Hepatocyte (in vitro differentiated cells): Measurements from ENCODE around the gene UPK3A. TPM values are rescaled to one million over a fixed set of nuclear protein-coding genes. Genes with fewer than 3 reads are reported as not detected.
"Not testable (repeated sequence)": the region's sequence is repeated elsewhere in the genome, so short reads cannot be mapped to it uniquely, and the experiment has no call there.

Experiments used
- DNase-seq: peaks from one replicate; pipeline ENCODE4 v3.0.0-alpha.2; 2016; ENCODE audit warnings: low spot score
- H2AFZ ChIP-seq: fragments of 200-600 bp; sonication (generic); 2 replicates; pipeline ENCODE4 v1.6.0; 2016; ENCODE audit warnings: antibody characterized with exemption, mild to moderate bottlenecking
- H3K27ac ChIP-seq: fragments of 200-600 bp; sonication (generic); 2 replicates; pipeline ENCODE4 v1.5.1; 2016; ENCODE audit warnings: mild to moderate bottlenecking
- H3K27me3 ChIP-seq: fragments of 200-600 bp; sonication (generic); 2 replicates; pipeline ENCODE4 v1.6.1; 2016
- H3K36me3 ChIP-seq: fragments of 200-600 bp; sonication (generic); replicated peaks from 2 replicates; pipeline ENCODE4 v1.5.1; 2016; ENCODE audit warnings: low read depth; ENCODE audit not compliant: insufficient read depth
- H3K4me1 ChIP-seq: fragments of 200-600 bp; sonication (generic); 2 replicates; pipeline ENCODE4 v1.5.1; 2016; ENCODE audit warnings: mild to moderate bottlenecking, moderate library complexity; ENCODE audit not compliant: insufficient read depth
- H3K4me2 ChIP-seq: fragments of 200-600 bp; sonication (generic); 2 replicates; pipeline ENCODE4 v1.6.0; 2016
- H3K4me3 ChIP-seq: fragments of 200-600 bp; sonication (generic); 2 replicates; pipeline ENCODE4 v1.5.1; 2016; ENCODE audit warnings: mild to moderate bottlenecking
- H3K79me2 ChIP-seq: fragments of 200-600 bp; sonication (generic); 2 replicates; pipeline ENCODE4 v1.6.0; 2017; ENCODE audit warnings: mild to moderate bottlenecking
- H3K9me2 ChIP-seq: fragments of 200-600 bp; sonication (generic); replicated peaks from 2 replicates; pipeline ENCODE4 v1.6.0; 2017; ENCODE audit warnings: mild to moderate bottlenecking; ENCODE audit not compliant: insufficient read depth
- H3K9me3 ChIP-seq: fragments of 200-600 bp; sonication (generic); 2 replicates; pipeline ENCODE4 v1.5.1; 2016; ENCODE audit warnings: low read depth, mild to moderate bottlenecking
- H4K20me1 ChIP-seq: fragments of 200-600 bp; sonication (generic); 2 replicates; pipeline ENCODE4 v1.6.0; 2016; ENCODE audit warnings: mild to moderate bottlenecking; ENCODE audit not compliant: insufficient read depth, poor library complexity, severe bottlenecking
- EZH2 ChIP-seq: fragments of 200-600 bp; sonication (generic); IDR thresholded peaks from 2 replicates; pipeline ENCODE4 v1.6.1; 2016; ENCODE audit warnings: antibody characterized with exemption, mild to moderate bottlenecking, borderline replicate concordance
- EZH2phosphoT487 ChIP-seq: fragments of 200-600 bp; sonication (generic); IDR thresholded peaks from one replicate; pipeline ENCODE4 v1.6.1; 2018; ENCODE audit warnings: antibody characterized with exemption, mild to moderate bottlenecking, low read depth, moderate library complexity; ENCODE audit not compliant: unreplicated experiment, severe bottlenecking
- WGBS: methylation state at CpG from one replicate; pipeline ENCODE4 v1.1.6; 2016; ENCODE audit warnings: low lambda C conversion rate; ENCODE audit errors: missing lambda C conversion rate; 5-methylcytosine and 5-hydroxymethylcytosine counted together
- polyA plus RNA-seq: library from polyadenylated mRNA; unstranded; fragments of >200 nt; fragmentation: Nextera tagmentation; extraction: Ambion mirVana; gene quantifications from 2 replicates; pipeline ENCODE4 v1.2.1, GENCODE V29; 2016
- total RNA-seq: library from RNA; depleted of rRNA; stranded (reverse); fragments of >200 nt; gene quantifications from 2 replicates; pipeline ENCODE4 v1.2.3, GENCODE V29; 2014
- TF ChIP-seq, protein P1 (sequence below): fragments of 200-600 bp; sonication (generic); IDR thresholded peaks from 2 replicates; pipeline ENCODE4 v1.5.1; 2016; ENCODE audit warnings: antibody characterized with exemption, mild to moderate bottlenecking; ENCODE audit not compliant: poor library complexity

Gene UPK3A
- total and polyA plus RNA-seq, 2 experiments from 2014 or later, result 14.9 to 41.8 TPM

DNA sequence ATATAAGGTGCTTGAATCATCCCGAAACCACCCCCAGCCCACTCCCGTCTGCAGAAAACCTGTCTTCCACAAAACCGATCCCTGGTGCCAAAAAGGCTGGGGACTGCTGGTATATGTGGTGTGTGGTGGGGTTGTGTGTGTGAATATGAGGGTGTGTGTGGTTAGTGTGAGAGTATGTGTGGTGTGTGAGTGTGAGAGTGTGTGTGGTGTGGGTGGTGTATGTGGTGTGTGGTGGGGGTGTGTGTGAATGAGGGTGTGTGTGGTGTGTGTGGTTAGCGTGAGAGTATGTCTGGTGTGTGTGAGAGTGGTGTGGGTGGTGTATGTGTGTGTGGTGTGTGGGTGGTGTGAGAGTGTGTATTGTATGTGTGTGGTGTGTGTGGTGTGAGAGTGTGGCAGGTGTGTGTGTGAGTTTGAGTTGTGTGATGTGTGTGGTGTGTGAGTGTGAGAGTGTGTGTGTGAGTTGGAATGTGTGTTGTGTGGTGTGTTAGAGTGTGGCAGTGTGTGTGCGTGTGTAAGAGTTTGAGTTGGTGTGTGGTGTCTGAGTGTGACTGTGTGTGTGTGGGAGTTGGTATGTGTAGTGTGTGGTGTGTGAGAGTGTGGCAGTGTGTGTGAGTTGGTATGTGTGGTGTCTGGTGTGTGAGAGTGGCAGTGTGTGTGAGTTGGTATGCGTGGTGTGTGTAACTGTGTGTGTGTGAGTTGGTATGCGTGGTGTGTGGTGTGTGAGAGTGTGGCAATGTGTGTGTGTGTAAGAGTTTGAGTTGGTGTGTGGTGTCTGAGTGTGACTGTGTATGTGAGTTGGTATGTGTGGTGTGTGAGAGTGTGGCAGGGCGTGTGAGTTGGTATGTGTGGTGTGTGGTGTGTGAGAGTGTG is 6.5 kb downstream of the UPK3A start:
- H3K27me3 ChIP-seq, result no peaks in the 10 kb centered on the region
- WGBS, result 95% methylated on average over 8 of the region's 8 CpGs
- H4K20me1 ChIP-seq, result no peaks in the 10 kb centered on the region
- no peak for DNase-seq
- H3K9me2 ChIP-seq, result no peaks in the 10 kb centered on the region
- TF ChIP-seq EZH2phosphoT487, result no peak
- TF ChIP-seq EZH2, result no peak
- TF ChIP-seq, protein P1, sequence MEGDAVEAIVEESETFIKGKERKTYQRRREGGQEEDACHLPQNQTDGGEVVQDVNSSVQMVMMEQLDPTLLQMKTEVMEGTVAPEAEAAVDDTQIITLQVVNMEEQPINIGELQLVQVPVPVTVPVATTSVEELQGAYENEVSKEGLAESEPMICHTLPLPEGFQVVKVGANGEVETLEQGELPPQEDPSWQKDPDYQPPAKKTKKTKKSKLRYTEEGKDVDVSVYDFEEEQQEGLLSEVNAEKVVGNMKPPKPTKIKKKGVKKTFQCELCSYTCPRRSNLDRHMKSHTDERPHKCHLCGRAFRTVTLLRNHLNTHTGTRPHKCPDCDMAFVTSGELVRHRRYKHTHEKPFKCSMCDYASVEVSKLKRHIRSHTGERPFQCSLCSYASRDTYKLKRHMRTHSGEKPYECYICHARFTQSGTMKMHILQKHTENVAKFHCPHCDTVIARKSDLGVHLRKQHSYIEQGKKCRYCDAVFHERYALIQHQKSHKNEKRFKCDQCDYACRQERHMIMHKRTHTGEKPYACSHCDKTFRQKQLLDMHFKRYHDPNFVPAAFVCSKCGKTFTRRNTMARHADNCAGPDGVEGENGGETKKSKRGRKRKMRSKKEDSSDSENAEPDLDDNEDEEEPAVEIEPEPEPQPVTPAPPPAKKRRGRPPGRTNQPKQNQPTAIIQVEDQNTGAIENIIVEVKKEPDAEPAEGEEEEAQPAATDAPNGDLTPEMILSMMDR, result no peak
- H3K79me2 ChIP-seq, result no peaks in the 10 kb centered on the region
- H3K4me2 ChIP-seq, result no peak overlapping the region
- H3K27ac ChIP-seq, result no peak overlapping the region
- H2AFZ ChIP-seq, result no peak overlapping the region
- H3K4me1 ChIP-seq, result no peaks in the 10 kb centered on the region
- H3K4me3 ChIP-seq, result no peak overlapping the region
- H3K36me3 ChIP-seq, result no peaks in the 10 kb centered on the region
- H3K9me3 ChIP-seq, result no peaks in the 10 kb centered on the region

DNA sequence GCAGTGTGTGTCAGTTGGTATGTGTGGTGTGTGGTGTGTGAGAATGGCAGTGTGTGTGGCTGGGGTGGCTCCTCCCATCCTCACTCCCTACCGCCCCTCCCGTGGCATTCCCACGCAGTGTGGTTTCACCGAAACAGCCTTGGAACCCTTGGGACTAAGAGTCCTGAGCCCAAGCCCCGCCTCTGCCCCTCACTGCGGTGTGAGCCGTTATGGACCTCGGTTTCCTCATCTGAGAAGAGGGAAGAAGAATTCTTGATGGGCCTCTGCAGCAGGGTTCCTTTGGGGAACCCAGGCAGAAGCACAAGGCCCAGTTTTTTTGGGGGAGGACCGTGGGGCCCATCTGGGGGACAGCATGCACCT is 7.2 kb downstream of the UPK3A start:
- DNase-seq, result no peak
- no peak for TF ChIP-seq EZH2phosphoT487
- Histone ChIP-seq H3K36me3 (no peaks in the 10 kb centered on the region), H2AFZ (no peak overlapping the region), H3K4me1 (no peaks in the 10 kb centered on the region), H3K79me2 (no peaks in the 10 kb centered on the region), H3K27ac (no peak overlapping the region), H4K20me1 (no peaks in the 10 kb centered on the region), H3K9me3 (no peaks in the 10 kb centered on the region), H3K4me2 (no peak overlapping the region), H3K9me2 (no peaks in the 10 kb centered on the region), H3K4me3 (no peak overlapping the region), H3K27me3 (no peaks in the 10 kb centered on the region)
- WGBS, result 90% methylated on average over 9 of the region's 9 CpGs

DNA sequence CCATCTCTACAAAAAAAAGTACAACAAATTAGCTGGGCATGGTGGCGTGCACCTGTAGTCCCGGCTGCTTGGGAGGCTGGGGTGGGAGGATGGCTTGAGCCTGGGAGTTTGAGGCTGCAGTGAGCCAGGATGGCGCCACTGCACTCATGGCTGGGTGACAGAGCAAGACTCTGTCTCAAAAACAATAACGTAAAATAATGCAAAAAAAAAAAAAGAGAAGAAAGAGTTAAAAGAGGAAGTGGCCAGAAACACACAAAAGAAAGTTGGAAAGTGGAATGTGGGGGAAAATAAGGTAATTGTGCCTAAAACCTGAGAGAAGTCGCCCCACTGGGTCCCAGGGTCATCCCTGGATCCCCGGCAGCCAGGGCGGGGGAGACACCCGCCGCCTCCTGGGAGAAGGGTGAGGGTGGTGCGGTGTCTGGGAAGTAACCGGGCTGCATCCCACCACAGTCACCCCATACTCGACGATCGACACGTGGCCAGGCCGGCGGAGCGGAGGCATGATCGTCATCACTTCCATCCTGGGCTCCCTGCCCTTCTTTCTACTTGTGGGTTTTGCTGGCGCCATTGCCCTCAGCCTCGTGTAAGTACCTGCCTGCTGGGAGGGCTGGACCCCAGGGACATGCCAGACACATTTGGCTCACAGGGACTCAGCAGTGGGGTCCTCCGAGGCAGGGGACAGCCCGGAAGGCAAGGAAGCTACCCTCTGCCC is 8.1 kb downstream of the UPK3A start:
- H3K79me2 ChIP-seq, result no peaks in the 10 kb centered on the region
- no peak for TF ChIP-seq EZH2
- TF ChIP-seq EZH2phosphoT487, result no peak
- TF ChIP-seq, protein P1, result no peak
- no peak for DNase-seq
- no peaks in the 10 kb centered on the region for H3K9me2 ChIP-seq
- no peak overlapping the region for H2AFZ ChIP-seq
- H3K27me3 ChIP-seq, result no peaks in the 10 kb centered on the region
- no peaks in the 10 kb centered on the region for H3K9me3 ChIP-seq
- no peak overlapping the region for H3K4me2 ChIP-seq
- H4K20me1 ChIP-seq, result no peaks in the 10 kb centered on the region
- no peaks in the 10 kb centered on the region for H3K36me3 ChIP-seq
- no peak overlapping the region for H3K27ac ChIP-seq
- H3K4me3 ChIP-seq, result no peak overlapping the region
- H3K4me1 ChIP-seq, result no peaks in the 10 kb centered on the region
- WGBS, result 86% methylated on average over 23 of the region's 23 CpGs

DNA sequence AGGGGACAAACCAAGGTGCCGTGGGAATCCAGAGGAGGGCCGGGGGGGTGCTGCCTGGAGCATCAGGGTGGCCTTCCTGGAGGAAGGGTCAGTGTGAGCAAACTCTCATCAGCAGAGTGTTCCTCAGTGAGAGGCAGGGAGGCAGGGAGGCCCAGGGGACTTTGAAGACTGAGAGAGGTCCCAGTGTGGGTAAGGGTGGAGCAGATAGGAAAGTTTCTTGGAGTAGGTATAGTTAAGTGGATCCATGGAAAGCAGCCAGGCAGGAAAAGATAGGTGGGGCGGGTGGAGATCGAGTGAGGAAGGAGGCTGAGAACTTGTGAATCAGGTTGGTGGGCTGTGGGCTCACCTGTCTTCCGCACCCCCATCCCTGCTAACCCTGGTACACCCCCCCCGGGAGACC is 9.3 kb downstream of the UPK3A start:
- DNase-seq, result no peak
- Histone ChIP-seq H3K9me3 (no peaks in the 10 kb centered on the region), H3K27me3 (no peaks in the 10 kb centered on the region), H4K20me1 (no peaks in the 10 kb centered on the region), H3K4me3 (no peak overlapping the region), H3K9me2 (no peaks in the 10 kb centered on the region), H2AFZ (no peak overlapping the region), H3K4me2 (no peak overlapping the region), H3K79me2 (no peaks in the 10 kb centered on the region), H3K36me3 (no peaks in the 10 kb centered on the region), H3K27ac (no peak overlapping the region), H3K4me1 (no peaks in the 10 kb centered on the region)
- 87% methylated on average over 6 of the region's 6 CpGs for WGBS
- TF ChIP-seq, protein P1, result no peak
- no peak for TF ChIP-seq EZH2
- TF ChIP-seq EZH2phosphoT487, result no peak

DNA sequence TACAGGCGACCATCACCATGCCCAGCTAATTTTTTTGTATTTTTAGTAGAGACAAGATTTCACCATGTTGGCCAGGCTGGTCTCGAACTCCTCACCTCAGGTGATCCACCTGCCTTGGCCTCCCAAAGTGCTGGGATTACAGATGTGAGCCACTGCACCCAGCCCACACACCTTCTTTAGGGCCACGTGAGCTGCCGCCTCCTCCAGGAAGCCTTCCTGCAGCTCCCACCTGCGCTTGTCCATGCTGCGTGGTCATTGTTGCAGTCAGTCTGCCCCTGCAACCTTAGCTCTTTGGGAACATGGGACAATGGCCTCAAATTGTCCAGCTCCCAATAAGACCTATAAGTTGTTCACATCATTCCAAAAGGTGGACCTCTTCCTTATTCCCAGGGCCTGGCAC is 10.3 kb downstream of the UPK3A start:
- H3K79me2 ChIP-seq, DNase-seq, H3K9me2 ChIP-seq, H4K20me1 ChIP-seq, H3K27me3 ChIP-seq, H3K4me3 ChIP-seq, H3K4me1 ChIP-seq, H3K4me2 ChIP-seq, H3K9me3 ChIP-seq, H2AFZ ChIP-seq, H3K36me3 ChIP-seq, H3K27ac ChIP-seq: not testable (repeated sequence)
- 92% methylated on average over 6 of the region's 6 CpGs for WGBS
